GM19467 (cell line): ENCODE measurements around the gene DYNC2H1.
"Not testable (repeated sequence)": the region's sequence is repeated elsewhere in the genome, so short reads cannot be mapped to it uniquely, and the experiment has no call there.

Experiments used
- ATAC-seq: cut with Tn5 transposase; IDR thresholded peaks from one replicate; pipeline ENCODE4 v1.9.1; 2021; ENCODE audit warnings: mild to moderate bottlenecking, moderate library complexity; ENCODE audit not compliant: unreplicated experiment

The DYNC2H1 gene

DNA sequence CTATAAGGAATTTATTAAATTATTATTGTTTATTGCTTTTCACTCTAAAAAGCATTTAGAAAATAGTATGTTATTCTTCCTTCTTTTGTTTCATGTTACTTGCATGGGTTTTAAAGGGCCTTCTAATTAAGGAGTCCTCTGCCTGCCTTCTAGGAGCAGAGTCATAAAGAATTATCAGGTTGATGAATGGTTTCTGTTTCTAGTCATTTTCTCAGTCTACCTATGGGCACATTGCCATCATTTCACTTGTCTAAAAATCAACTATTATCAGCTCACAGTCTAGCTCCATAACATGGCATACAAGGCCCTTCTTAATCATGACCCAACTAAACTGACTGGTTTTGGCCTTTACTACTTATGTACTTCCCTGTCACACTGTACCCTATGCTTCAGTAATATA is 16.2 kb downstream of the DYNC2H1 start:
- ATAC-seq = no peak

DNA sequence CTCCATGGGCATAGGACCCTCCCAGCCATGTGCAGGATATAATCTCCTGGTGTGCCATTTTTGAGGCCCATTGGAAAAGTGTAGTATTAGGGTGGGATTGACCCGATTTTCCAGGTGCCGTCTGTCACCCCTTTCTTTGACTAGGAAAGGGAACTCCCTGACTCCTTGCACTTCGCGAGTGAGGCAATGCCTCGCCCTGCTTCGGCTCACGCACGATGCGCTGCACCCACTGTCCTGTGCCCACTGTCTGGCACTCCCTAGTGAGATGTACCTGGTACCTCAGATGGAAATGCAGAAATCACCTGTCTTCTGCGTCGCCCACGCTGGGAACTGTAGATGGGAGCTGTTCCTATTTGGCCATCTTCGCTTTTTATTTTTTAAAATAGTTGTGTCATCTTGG is 32.8 kb downstream of the DYNC2H1 start:
- ATAC-seq = not testable (repeated sequence)

DNA sequence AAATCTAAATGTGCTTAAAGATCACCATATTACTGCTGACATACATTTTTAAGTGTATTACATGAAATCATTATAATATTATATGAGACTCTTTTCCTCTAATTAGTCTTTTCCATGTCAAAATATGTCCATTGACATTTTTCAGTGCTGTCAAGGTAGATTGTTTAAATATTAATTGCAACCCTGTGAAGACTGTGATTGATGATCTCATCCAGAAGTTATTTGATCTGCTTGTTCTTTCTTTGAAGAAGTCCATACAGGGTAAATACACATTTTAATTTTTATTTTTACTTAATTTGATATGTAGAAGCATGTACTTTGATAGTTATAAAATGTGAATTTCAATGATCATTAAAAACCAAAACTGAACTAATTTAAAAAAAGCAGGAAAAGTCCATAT is 38.4 kb downstream of the DYNC2H1 start:
- no peak for ATAC-seq

DNA sequence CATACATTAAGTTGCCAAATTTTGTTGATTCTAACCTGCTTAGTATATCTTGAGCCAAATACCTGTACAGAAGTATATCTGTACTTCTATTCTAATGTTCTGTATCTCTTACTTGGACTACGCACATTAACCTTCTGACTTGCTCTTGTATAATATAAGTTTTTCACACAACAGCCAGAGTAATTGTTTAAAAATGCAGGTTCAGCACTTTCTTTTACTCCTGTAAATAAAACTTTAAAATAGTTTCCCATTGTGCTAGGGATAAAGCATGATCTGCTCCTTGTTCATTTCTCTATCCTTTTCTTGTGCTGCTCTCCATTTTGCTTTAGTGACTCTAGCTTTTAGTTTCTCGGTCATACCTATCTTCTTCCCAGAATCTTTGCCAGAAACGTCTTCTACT is 48.3 kb downstream of the DYNC2H1 start:
- ATAC-seq = no peak

DNA sequence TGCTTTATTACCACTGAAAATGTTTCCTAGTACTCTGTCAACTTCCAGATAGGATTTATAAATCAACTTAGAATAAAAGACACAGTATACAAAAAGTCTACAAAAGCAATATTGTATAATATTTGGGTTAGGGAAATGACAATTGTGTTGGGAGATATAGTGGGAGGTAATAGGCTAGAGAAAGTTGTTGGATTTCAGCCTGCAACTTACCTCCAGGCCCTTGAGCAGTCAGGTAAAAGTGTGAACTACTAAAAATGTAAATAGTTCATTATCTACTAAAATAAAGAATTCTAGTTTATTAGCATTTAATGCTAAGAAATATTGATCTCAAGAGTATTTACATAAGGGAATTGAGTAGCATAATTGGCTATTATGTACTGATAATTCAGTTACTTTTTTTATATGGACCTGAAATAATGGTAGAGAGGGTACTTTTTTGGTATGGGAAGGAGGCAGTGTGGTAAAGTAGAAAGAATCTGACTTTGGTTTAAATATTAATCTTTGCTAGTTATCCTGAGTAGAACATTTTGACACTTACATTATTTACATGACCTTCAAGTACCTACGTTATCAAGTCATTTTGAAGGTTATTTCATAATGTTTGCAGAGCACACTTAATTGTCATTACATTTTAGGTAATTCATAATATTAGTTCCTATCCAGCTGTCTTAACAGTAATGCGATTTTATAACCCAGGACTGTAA is 55.0 kb downstream of the DYNC2H1 start:
- no peak for ATAC-seq

DNA sequence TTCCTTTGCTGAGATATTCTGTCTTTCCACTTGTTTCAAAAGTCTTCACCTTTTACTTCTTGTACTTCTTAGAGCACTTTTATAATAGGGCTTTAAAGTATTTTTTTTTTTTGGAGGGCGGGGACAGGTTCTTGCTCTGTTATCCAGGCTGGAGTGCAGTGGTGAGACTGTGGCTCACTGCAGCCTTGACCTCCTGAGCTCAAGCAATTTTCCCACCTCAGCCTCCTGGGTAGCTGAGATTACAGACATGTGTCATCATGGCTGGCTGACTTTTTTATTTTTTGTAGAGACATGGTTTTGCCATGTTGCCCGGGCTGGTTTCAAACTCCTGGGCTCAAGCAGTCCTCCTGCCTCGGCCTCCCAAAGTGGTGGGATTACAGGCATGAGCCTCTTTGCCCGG is 57.9 kb downstream of the DYNC2H1 start:
- ATAC-seq = no peak

DNA sequence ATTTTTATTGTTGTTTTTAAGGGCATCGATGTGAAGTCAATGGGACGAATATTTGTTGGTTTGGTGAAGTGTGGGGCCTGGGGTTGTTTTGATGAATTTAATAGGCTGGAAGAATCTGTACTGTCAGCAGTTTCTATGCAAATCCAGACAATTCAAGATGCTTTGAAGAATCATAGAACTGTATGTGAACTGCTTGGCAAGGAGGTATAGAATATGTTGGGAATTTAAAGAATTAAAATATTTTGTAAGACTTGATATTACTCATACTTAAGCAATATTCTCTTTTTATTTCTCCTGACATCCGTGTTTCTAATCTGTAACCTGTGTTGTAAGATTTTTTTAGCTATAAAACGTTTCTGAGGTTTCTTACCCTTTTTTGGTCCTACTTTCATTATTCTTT is 61.6 kb downstream of the DYNC2H1 start:
- no peak for ATAC-seq

DNA sequence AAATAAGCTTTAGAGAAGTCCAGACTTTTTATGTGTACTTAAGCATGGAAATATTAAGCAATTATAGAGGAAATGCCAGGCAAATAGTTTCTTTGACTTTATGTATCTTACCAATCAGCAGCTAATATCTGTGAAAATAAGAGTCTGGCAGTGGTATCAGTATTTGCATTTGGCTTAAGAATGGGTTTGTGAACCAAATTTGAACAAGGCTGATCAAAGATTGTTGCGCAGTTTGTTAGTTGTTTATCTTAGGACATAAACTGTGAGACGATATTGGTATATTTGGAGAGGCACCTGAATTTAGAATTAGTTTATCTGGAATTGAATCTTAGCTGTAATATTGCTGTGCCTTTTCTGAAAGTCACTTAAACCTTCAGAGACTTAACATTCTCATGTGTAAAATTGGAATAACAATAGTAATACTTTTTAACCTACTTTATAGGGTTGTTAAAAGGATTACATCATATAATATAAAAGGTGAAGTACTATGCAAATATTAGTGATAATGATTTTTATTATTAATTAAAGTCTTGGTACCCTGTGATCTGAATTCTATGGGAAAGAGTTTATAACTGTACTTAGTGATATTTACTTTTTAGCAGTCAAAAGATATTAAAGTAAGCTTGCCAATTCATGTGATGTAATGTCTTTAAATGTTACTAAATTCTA is 66.4 kb downstream of the DYNC2H1 start:
- ATAC-seq = no peak

DNA sequence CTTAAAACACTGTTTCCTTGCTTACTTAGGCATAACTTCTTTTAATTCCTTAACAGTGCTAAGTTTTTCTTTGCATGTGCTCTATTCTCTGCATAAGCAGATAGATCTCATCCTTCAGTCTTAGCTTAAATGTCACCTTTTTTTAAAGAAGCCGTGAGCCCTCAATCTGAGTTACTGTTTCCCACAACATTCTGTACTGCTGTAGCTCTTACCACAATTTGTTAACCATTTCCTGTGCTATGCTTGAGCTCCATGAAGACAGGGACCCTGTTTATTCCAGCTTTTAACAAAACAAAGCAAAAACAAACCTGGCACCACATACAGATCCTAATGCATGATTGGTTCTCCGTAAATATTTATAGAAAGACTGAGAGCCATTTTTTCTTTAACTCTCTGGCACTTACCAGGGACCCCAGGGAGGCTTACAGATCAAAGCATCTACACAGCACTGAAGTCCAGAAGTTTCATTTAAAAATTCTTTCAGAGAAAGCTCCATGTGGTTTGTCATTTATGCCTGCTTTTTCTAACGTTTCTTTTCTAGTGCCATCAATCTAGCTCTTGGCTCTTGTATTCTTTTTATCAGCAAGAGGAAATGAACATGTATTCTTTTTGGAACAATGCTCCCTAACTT is 74.9 kb downstream of the DYNC2H1 start:
- no peak for ATAC-seq

DNA sequence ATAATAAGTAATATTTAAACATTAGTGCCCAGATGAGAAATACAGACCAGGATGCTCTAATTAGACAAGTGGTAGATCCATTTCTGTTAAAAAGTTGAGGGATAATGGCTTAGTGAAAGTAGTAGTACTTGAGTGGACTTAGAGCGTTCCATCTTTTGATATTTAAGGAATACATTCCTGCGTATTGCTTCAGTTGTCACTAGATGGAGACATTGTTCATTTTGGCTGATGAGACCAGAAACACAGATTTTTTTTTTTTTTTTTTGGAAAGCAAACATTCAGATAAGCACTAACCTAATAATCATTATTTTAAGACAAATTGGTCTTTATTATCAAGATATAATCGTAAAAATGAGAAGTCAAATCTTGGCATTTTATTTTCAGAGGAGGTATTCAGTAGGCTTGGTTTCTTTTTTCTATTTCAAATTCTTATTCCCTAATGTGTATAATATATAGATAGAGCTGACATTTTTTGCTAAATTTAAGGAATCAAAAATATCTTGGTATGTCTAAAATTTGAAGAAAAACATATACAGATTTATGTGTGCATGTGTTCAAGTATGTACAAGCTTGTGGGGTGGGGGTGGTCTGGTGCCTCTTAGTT is 92.9 kb downstream of the DYNC2H1 start:
- ATAC-seq = no peak

DNA sequence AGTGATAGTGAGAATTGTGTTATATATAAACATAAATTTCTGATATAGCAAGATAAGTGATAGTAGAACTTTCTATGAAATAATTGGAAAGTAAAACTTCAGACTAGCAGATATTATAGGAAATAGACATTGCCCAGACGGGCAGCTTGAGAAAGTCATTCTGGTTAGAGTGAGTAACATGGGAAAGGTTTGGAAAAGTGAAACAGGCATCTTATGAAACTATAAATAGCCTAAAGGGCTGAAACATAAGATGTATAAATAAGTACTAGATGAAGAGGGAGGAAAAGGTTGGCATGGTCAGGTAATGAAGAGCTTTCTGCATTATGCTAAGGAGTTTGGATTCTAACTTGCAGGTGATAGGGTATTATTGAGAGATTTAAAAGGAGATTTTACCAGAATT is 101.3 kb downstream of the DYNC2H1 start:
- ATAC-seq = no peak

DNA sequence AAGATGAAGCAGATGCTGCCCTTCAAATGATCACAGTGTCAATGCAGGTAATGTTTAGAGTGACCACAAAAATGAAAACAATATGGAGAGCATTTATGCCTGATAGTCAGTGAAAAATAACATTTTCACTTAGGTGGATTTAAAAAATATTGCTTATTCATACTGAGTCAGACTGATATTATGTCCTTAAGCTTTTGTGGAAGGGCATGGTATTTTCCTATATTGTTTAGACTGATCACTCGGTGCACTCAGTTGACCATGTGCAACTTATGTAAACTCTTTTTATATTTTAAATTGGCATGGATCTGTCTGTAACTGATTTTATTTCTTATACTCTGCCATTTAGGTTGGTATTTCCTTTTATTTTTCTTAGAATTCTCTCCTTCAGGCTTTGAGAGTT is 106.6 kb downstream of the DYNC2H1 start:
- no peak for ATAC-seq

DNA sequence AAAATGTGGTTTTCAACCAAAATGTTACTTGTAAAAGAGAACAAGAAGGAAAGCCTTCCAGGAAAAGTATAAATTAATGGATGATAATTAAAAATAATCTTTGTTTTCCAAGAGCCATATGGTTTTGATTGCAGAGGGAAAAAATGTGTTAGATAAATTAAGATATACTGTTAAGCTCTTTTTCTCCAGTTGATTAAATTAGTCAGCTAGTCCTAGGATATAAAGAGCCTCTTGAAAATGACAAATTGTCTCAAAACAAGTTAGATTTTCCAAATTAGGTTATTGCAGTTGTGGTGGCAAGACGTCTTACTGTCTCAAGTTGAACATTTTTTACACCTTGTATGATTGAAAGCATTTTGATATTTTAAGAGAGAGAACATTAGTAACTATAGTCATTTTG is 110.9 kb downstream of the DYNC2H1 start:
- no peak for ATAC-seq

DNA sequence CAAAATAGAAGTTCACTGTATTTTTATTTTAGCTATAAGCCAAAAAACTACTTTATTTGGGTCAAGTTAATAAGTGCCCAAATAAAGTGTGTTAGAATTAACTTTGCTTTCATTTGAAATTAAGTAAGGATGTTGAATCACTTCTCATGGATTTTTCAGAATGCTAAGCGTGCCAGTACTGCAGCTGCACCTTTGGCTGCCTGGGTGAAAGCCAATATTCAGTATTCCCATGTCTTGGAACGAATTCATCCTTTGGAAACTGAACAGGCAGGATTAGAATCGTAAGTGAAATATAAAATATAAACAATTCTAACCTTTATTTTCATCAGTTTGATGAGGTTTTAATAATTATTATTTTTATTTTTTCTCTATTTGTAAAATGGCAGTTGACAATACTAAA is 113.6 kb downstream of the DYNC2H1 start:
- ATAC-seq = no peak

DNA sequence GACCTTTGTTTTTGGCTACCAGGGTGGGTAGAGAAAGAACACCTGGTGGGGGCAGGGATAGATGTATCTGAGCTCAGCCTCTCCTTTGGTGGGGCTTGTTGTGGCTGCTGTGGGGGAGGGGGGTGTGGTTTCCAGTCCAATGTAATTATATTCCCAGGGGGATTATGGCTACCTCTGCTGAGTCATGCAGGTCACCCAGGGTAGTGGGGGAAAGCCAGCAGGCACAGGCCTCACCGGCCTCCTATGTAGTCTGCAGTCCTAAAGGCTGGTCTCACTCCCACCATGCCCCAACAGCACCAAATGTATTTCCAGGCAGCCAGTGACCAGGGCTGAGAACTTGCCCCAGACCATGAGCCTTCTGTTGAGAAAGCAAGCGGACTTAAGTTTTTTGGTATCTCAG is 119.6 kb downstream of the DYNC2H1 start:
- no peak for ATAC-seq

DNA sequence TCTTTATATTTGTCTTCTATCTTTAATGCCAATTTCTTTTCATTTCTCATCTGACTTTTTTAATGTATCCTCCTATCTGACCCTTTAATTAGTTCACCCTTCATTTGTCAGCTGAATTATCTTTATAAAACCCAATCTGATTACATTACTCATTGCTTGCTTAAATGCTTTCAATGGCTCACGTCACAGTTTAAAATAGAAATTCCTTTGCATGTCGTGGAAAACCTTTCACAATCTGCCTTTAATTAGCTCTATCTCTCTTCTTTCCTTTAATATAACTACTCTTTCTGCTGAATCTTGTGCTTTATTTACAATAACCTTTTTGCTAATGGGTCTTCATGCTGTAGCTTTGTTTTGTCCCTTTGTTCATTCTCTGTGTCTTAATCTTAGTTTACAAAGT is 125.7 kb downstream of the DYNC2H1 start:
- ATAC-seq = no peak

DNA sequence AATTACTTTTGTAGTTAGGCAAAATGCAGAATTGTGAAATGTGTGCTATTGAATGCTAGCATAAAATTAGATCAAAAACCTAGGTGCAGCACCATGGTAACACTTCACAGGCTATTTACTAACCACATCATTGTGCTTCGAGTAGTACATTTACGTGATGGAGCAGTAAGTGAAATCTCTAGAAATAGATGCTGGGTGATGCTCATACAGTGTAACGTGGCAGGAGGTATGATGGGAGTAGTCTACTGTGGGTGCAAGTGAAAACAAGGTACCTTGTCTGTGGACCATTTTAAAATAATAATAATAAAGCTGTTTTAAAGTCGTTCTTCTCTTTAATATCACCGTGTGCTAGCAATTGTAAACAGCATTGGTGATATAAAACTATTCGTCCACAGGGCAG is 132.3 kb downstream of the DYNC2H1 start:
- no peak for ATAC-seq

DNA sequence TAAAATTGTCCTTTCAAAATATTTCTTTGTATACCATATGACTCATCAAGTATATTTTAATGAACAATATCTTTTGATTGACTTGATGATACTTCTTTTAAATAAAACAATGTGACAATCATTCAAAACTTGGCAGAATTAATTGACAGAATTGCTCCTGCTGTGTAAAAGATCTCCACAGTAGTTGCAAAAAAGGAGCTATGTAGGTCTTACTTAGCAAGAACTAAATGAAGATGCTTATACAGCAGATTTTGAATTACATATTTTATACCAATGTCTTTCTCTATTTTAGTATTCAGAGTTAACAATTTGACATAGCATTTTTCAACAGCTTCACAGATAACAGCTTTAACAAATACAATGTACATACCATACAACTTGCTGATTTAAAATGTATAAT is 144.9 kb downstream of the DYNC2H1 start:
- ATAC-seq = no peak

DNA sequence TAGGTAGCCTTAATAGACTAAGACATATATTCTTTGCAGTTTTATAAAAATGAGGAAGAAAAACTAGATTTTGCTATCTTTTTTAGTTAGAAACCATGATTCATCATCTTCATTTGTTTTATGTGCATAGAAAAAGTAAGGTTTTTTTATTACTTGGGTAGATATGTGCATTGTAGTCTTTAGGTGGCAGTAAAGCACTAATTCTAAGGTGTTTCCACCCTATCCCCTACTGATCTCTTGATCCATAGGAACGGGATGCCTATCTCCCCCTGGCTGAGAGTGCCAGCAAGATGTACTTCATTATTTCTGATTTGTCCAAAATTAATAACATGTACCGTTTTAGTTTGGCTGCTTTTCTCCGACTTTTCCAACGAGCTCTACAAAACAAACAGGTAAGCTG is 148.1 kb downstream of the DYNC2H1 start:
- ATAC-seq = no peak

DNA sequence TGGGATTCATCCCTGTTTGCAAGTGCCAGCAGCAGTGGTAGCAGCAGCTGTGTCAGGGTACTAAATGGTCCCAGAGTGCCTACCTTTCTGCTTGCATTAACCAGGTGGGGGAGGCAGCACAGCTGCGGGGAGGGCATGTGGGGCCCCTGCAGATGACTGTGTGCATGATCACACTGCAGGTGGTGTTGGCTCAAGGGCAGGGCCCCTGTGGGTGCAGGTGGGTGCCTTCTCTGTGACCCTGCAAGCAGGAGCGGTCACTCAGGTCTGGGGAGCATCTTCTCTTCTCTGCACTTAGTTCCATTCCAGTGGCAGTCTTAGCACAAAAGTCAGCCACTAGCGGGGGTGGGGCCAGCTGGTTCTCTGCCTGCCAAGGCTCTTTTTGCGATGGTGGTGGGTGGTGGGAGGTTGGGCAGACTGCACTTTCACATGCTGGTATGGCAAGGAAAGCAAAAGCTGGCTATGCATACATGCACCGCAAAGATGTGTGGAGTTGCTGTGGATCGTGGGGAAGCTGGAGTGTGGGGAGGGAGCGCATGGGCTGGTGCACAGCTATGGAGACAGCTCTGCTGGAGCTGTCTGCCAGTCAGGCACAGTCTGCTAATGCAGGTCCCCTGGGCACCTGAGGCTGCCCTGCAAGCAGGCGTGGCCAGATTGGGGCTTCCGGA is 157.1 kb downstream of the DYNC2H1 start:
- no peak for ATAC-seq

DNA sequence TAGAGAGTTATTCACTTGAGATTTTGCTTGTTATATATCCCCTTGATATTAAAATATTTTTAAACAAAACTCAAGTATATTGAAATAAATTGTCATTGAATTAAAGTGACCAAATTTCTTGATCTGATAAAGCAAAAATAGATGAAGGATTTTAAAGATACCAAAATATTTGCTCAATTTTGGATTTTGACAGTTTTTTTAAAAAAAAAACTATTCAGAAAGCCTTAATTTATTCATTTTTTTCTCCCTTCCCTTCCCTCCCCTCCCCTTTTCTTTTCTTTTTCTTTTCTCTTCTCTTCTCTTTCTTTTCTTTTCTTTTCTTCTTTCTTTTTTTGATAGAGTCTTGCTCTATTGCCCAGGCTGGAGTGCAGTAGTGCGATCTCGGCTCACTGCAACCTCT is 163.7 kb downstream of the DYNC2H1 start:
- no peak for ATAC-seq
